HG03439 (cell line): ENCODE data around the gene TLR10.
A peak's percentile ranks its signal among the peaks of the same experiment; 100 is the strongest.
"Not testable (repeated sequence)": the region's sequence is repeated elsewhere in the genome, so short reads cannot be mapped to it uniquely, and the experiment has no call there.

Experiments used
- ATAC-seq: cut with Tn5 transposase; IDR thresholded peaks from one replicate; pipeline ENCODE4 v1.9.1; 2021; ENCODE audit warnings: mild to moderate bottlenecking, moderate library complexity; ENCODE audit not compliant: unreplicated experiment

Gene TLR10

GRCh38 chr4:38782452-38783108 lies at the start of gene TLR10:
TSS of gene TLR10 (minus strand) at chr4:38782990. CDS start at chr4:38775590, 7,400 bp downstream.
- peak; percentile 82 for ATAC-seq

GRCh38 chr4:38832206-38832605 lies 49.4 kb upstream of the TLR10 start:
- ATAC-seq, result no peak

- ATAC-seq, result no peak
These were observed 48.9 kb upstream of the TLR10 start for GRCh38 chr4:38831653-38832052.

GRCh38 chr4:38829237-38829636 lies 46.4 kb upstream of the TLR10 start:
- no peak for ATAC-seq

- no peak for ATAC-seq
These were observed 41.0 kb upstream of the TLR10 start for GRCh38 chr4:38823766-38824165.

- ATAC-seq, result no peak
These were observed 40.0 kb upstream of the TLR10 start for GRCh38 chr4:38822748-38823303.

GRCh38 chr4:38821739-38822138 lies 38.9 kb upstream of the TLR10 start:
- ATAC-seq, result no peak

- ATAC-seq, result peak; percentile 47
These were observed 37.7 kb upstream of the TLR10 start for GRCh38 chr4:38820329-38821061.

- no peak for ATAC-seq
These were observed 36.8 kb upstream of the TLR10 start for GRCh38 chr4:38819569-38819968.

- ATAC-seq, result no peak
These were observed 35.7 kb upstream of the TLR10 start for GRCh38 chr4:38818441-38818976.

- no peak for ATAC-seq
These were observed 33.3 kb upstream of the TLR10 start for GRCh38 chr4:38815885-38816782.

- no peak for ATAC-seq
These were observed 31.6 kb upstream of the TLR10 start for GRCh38 chr4:38814386-38814785.

- no peak for ATAC-seq
These were observed 28.5 kb upstream of the TLR10 start for GRCh38 chr4:38811297-38811696.

- ATAC-seq, result not testable (repeated sequence)
These were observed 24.7 kb upstream of the TLR10 start for GRCh38 chr4:38807462-38807861.

- ATAC-seq, result not testable (repeated sequence)
These were observed 23.5 kb upstream of the TLR10 start for GRCh38 chr4:38806251-38806650.

GRCh38 chr4:38805530-38806145 lies 22.8 kb upstream of the TLR10 start:
- peak; percentile 71 for ATAC-seq

- peak; percentile 39 for ATAC-seq
These were observed 22.0 kb upstream of the TLR10 start, which contains the start of gene TLR1 for GRCh38 chr4:38804654-38805295. TSS of gene TLR1 (minus strand) at chr4:38804791. CDS start at chr4:38798831, 5,960 bp downstream.

- ATAC-seq, result peak; percentile 51
These were observed 21.3 kb upstream of the TLR10 start for GRCh38 chr4:38803833-38804653.
